Mucosa of stomach (tissue), 1 donor: ENCODE measurements around the gene DBF4.
"Not testable (repeated sequence)": the region's sequence is repeated elsewhere in the genome, so short reads cannot be mapped to it uniquely, and the experiment has no call there.

Experiments
- H3K27me3 ChIP-seq: one replicate; pipeline ENCODE4 v1.7.0; 2013; ENCODE audit warnings: mild to moderate bottlenecking, low read length; ENCODE audit not compliant: control insufficient read depth, insufficient read depth
- H3K36me3 ChIP-seq: one replicate; pipeline ENCODE4 v1.7.0; 2013; ENCODE audit warnings: low read length; ENCODE audit not compliant: control insufficient read depth, insufficient read depth
- H3K4me1 ChIP-seq: one replicate; pipeline ENCODE4 v1.7.0; 2013; ENCODE audit warnings: mild to moderate bottlenecking, low read length; ENCODE audit not compliant: control insufficient read depth, insufficient read depth
- H3K4me3 ChIP-seq: one replicate; pipeline ENCODE4 v1.7.0; 2013; ENCODE audit warnings: low read length
- H3K9ac ChIP-seq: one replicate; pipeline ENCODE4 v1.7.0; 2013; ENCODE audit warnings: mild to moderate bottlenecking, low read length, moderate library complexity
- H3K9me3 ChIP-seq: one replicate; pipeline ENCODE4 v1.7.0; 2013; ENCODE audit warnings: mild to moderate bottlenecking, low read length, moderate library complexity; ENCODE audit not compliant: control insufficient read depth
- donor health status: Pancreatic carcinoma.

DBF4 gene

GRCh38 chr7:87935384-87935706, 59.1 kb downstream of the DBF4 start:
- H3K4me3 ChIP-seq = no peak overlapping the region
- peaks cover 10% of the 10 kb centered on the region for H3K27me3 ChIP-seq
- no peaks in the 10 kb centered on the region for H3K9me3 ChIP-seq
- H3K36me3 ChIP-seq = no peaks in the 10 kb centered on the region
- no peak overlapping the region for H3K9ac ChIP-seq
- H3K4me1 ChIP-seq = peaks cover 3% of the 10 kb centered on the region

- Histone ChIP-seq H3K4me1 (no peaks in the 10 kb centered on the region), H3K27me3 (no peaks in the 10 kb centered on the region), H3K4me3 (no peak overlapping the region), H3K36me3 (no peaks in the 10 kb centered on the region), H3K9me3 (no peaks in the 10 kb centered on the region), H3K9ac (no peak overlapping the region)
Observed at GRCh38 chr7:87941138-87941537, 64.8 kb downstream of the DBF4 start.

- no peaks in the 10 kb centered on the region for H3K9me3 ChIP-seq
- no peaks in the 10 kb centered on the region for H3K27me3 ChIP-seq
- H3K4me1 ChIP-seq = no peaks in the 10 kb centered on the region
- H3K4me3 ChIP-seq = no peak overlapping the region
- no peaks in the 10 kb centered on the region for H3K36me3 ChIP-seq
- no peak overlapping the region for H3K9ac ChIP-seq
Observed at GRCh38 chr7:87944547-87944946, 68.3 kb downstream of the DBF4 start.

- H3K36me3 ChIP-seq, H3K27me3 ChIP-seq, H3K9ac ChIP-seq, H3K4me1 ChIP-seq, H3K9me3 ChIP-seq, H3K4me3 ChIP-seq: not testable (repeated sequence)
Observed at GRCh38 chr7:87945926-87946325, 69.6 kb downstream of the DBF4 start.

- Histone ChIP-seq H3K36me3 (no peaks in the 10 kb centered on the region), H3K9ac (no peak overlapping the region), H3K4me3 (no peak overlapping the region), H3K27me3 (no peaks in the 10 kb centered on the region), H3K9me3 (no peaks in the 10 kb centered on the region), H3K4me1 (no peaks in the 10 kb centered on the region)
Observed at GRCh38 chr7:87948371-87948770, 72.1 kb downstream of the DBF4 start.
